ENCODE data around the gene MAB21L3. TPM values are rescaled to one million over a fixed set of nuclear protein-coding genes. Genes with fewer than 3 reads are reported as not detected.

The MAB21L3 gene
- total and polyA plus RNA-seq, 12 donors = 0.07 TPM; not detected in 11

- Histone ChIP-seq H3K36me3 (peaks cover 0 to 22% (median 0%) of the 10 kb centered on the region in 9 donors), H3K27ac (no peak overlapping the region), H3K9me3 (peaks cover 0 to 57% (median 28%) of the 10 kb centered on the region in 11 donors), H3K4me1 (peaks cover 0 to 3% (median 0%) of the 10 kb centered on the region in 9 donors), H3K4me3 (no peak overlapping the region), H3K27me3 (no peaks in the 10 kb centered on the region)
- WGBS, 2 donors = 57 to 59% methylated on average over 3 of the region's 3 CpGs
- TF ChIP-seq CTCF (IDR thresholded peaks at IDR 0.05) = no peak
- intact Hi-C loops (cut with DNase I) = no loop called here
- ATAC-seq = no peak
- DNase-seq = no peak
Observed at GRCh38 chr1:116092752-116093489, 18.3 kb upstream of the MAB21L3 start.

GRCh38 chr1:116095027-116095426 lies 16.2 kb upstream of the MAB21L3 start:
- Histone ChIP-seq H3K27me3 (no peaks in the 10 kb centered on the region), H3K36me3 (peaks cover 0 to 9% (median 0%) of the 10 kb centered on the region in 9 donors), H3K4me3 (no peak overlapping the region), H3K9me3 (peaks cover 0 to 44% (median 17%) of the 10 kb centered on the region in 11 donors), H3K27ac (no peak overlapping the region), H3K4me1 (peaks cover 0 to 3% (median 0%) of the 10 kb centered on the region in 9 donors)
- intact Hi-C loops (cut with DNase I) = no loop called here
- ATAC-seq (no peak), DNase-seq (no peak)
- no peak for TF ChIP-seq CTCF (IDR thresholded peaks at IDR 0.05)

- WGBS, 2 donors = 78 to 82% methylated on average over 1 of the region's 1 CpG
- Histone ChIP-seq H3K36me3 (peaks cover 0 to 8% (median 0%) of the 10 kb centered on the region in 9 donors), H3K9me3 (peaks cover 0 to 34% (median 13%) of the 10 kb centered on the region in 11 donors), H3K27ac (no peak overlapping the region), H3K27me3 (no peaks in the 10 kb centered on the region), H3K4me1 (peaks cover 0 to 3% (median 0%) of the 10 kb centered on the region in 9 donors), H3K4me3 (no peak overlapping the region)
- no peak for TF ChIP-seq CTCF (IDR thresholded peaks at IDR 0.05)
- ATAC-seq (no peak), DNase-seq (no peak)
- intact Hi-C loops (cut with DNase I) = no loop called here
Observed at GRCh38 chr1:116096013-116096618, 15.1 kb upstream of the MAB21L3 start.

- 63 to 68% methylated on average over 1 of the region's 1 CpG for WGBS, 2 donors
- no peak overlapping the region for H3K4me3 ChIP-seq
Observed at GRCh38 chr1:116097626-116098025, 13.6 kb upstream of the MAB21L3 start.

More at GRCh38 chr1:116097626-116098025, 13.6 kb upstream of the MAB21L3 start:
- intact Hi-C loops (cut with DNase I) = no loop called here
- Histone ChIP-seq H3K9me3 (peaks cover 0 to 31% (median 13%) of the 10 kb centered on the region in 11 donors), H3K27me3 (no peaks in the 10 kb centered on the region), H3K36me3 (peaks cover 0 to 8% (median 0%) of the 10 kb centered on the region in 9 donors), H3K4me1 (peaks cover 0 to 3% (median 0%) of the 10 kb centered on the region in 9 donors), H3K27ac (no peak overlapping the region)
- no peak for ATAC-seq
- no peak for DNase-seq
- TF ChIP-seq CTCF (IDR thresholded peaks at IDR 0.05) = no peak
